Glutamatergic neuron (in vitro differentiated cells): Measurements from ENCODE around the gene VPS36. TPM values are rescaled to one million over a fixed set of nuclear protein-coding genes. Genes with fewer than 3 reads are reported as not detected.

Experiments
- DNase-seq: peaks from one replicate; pipeline ENCODE4 v3.0.0; 2022
- H3K27ac Mint-ChIP-seq: one replicate; pipeline ENCODE4 v1.8.0; 2020; ENCODE audit warnings: mild to moderate bottlenecking, mixed read lengths, inconsistent platforms; ENCODE audit not compliant: unreplicated experiment
- H3K27me3 Mint-ChIP-seq: one replicate; pipeline ENCODE4 v1.8.0; 2020; ENCODE audit warnings: mild to moderate bottlenecking, moderate library complexity, mixed read lengths, inconsistent platforms; ENCODE audit not compliant: unreplicated experiment
- H3K36me3 Mint-ChIP-seq: one replicate; pipeline ENCODE4 v1.8.0; 2020; ENCODE audit warnings: mild to moderate bottlenecking, mixed read lengths, inconsistent platforms; ENCODE audit not compliant: unreplicated experiment
- H3K4me1 Mint-ChIP-seq: one replicate; pipeline ENCODE4 v1.8.0; 2020; ENCODE audit warnings: mild to moderate bottlenecking, low read depth, mixed read lengths, inconsistent platforms; ENCODE audit not compliant: unreplicated experiment
- H3K4me3 Mint-ChIP-seq: one replicate; pipeline ENCODE4 v1.8.0; 2020; ENCODE audit warnings: mild to moderate bottlenecking, mixed read lengths, inconsistent platforms; ENCODE audit not compliant: unreplicated experiment
- H3K9me3 Mint-ChIP-seq: one replicate; pipeline ENCODE4 v1.8.0; 2020; ENCODE audit warnings: mild to moderate bottlenecking, moderate library complexity, mixed read lengths, inconsistent platforms; ENCODE audit not compliant: unreplicated experiment
- total RNA-seq: library from RNA; stranded (reverse); fragmentation: NEBNext Ultra II Directional; extraction: Animal tissue kit (Norgen Biotek cat#: 25700); gene quantifications from one replicate; pipeline ENCODE4 v1.2.1, GENCODE V29; 2021; ENCODE audit not compliant: unreplicated experiment
- TF ChIP-seq, protein P1 (sequence below): fragments of 200-600 bp; sonication (generic); IDR thresholded peaks from one replicate; pipeline ENCODE4 v1.5.0; 2021; ENCODE audit not compliant: partially characterized antibody, unreplicated experiment

VPS36 gene
- total RNA-seq, 1 donor from 2014 or later = 29.2 TPM

- TF ChIP-seq, protein P1, sequence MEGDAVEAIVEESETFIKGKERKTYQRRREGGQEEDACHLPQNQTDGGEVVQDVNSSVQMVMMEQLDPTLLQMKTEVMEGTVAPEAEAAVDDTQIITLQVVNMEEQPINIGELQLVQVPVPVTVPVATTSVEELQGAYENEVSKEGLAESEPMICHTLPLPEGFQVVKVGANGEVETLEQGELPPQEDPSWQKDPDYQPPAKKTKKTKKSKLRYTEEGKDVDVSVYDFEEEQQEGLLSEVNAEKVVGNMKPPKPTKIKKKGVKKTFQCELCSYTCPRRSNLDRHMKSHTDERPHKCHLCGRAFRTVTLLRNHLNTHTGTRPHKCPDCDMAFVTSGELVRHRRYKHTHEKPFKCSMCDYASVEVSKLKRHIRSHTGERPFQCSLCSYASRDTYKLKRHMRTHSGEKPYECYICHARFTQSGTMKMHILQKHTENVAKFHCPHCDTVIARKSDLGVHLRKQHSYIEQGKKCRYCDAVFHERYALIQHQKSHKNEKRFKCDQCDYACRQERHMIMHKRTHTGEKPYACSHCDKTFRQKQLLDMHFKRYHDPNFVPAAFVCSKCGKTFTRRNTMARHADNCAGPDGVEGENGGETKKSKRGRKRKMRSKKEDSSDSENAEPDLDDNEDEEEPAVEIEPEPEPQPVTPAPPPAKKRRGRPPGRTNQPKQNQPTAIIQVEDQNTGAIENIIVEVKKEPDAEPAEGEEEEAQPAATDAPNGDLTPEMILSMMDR = no peak
- Mint-ChIP-seq H3K9me3 (no peaks in the 10 kb centered on the region), H3K4me1 (no peaks in the 10 kb centered on the region), H3K36me3 (no peaks in the 10 kb centered on the region), H3K27me3 (no peaks in the 10 kb centered on the region), H3K4me3 (no peak overlapping the region), H3K27ac (no peak overlapping the region)
- no peak for DNase-seq
These were observed 13.1 kb upstream of the VPS36 start for GRCh38 chr13:52463526-52463925.

- peaks cover 4% of the 10 kb centered on the region for H3K4me1 Mint-ChIP-seq
- H3K27ac Mint-ChIP-seq = no peak overlapping the region
- no peaks in the 10 kb centered on the region for H3K27me3 Mint-ChIP-seq
- DNase-seq = no peak
- no peaks in the 10 kb centered on the region for H3K9me3 Mint-ChIP-seq
- no peak overlapping the region for H3K4me3 Mint-ChIP-seq
- TF ChIP-seq, protein P1 = no peak
- H3K36me3 Mint-ChIP-seq = no peaks in the 10 kb centered on the region
These were observed 10.8 kb upstream of the VPS36 start for GRCh38 chr13:52461265-52461664.

- Mint-ChIP-seq H3K4me1 (peaks cover 6% of the 10 kb centered on the region), H3K27ac (no peak overlapping the region), H3K36me3 (no peaks in the 10 kb centered on the region), H3K9me3 (no peaks in the 10 kb centered on the region), H3K27me3 (no peaks in the 10 kb centered on the region), H3K4me3 (no peak overlapping the region)
- DNase-seq = no peak
- TF ChIP-seq, protein P1 = no peak
These were observed 9.2 kb upstream of the VPS36 start for GRCh38 chr13:52459668-52460067.

- no peaks in the 10 kb centered on the region for H3K36me3 Mint-ChIP-seq
- H3K4me3 Mint-ChIP-seq = peak overlapping the region; percentile 82
- peak overlapping the region; percentile 73 for H3K27ac Mint-ChIP-seq
- H3K4me1 Mint-ChIP-seq = peaks cover 8% of the 10 kb centered on the region
- peak; percentile 94 for DNase-seq
- H3K9me3 Mint-ChIP-seq = peaks cover 6% of the 10 kb centered on the region
- TF ChIP-seq, protein P1 = no peak
- H3K27me3 Mint-ChIP-seq = no peaks in the 10 kb centered on the region
These were observed 5.2 kb upstream of the VPS36 start for GRCh38 chr13:52455677-52456041.

DNA sequence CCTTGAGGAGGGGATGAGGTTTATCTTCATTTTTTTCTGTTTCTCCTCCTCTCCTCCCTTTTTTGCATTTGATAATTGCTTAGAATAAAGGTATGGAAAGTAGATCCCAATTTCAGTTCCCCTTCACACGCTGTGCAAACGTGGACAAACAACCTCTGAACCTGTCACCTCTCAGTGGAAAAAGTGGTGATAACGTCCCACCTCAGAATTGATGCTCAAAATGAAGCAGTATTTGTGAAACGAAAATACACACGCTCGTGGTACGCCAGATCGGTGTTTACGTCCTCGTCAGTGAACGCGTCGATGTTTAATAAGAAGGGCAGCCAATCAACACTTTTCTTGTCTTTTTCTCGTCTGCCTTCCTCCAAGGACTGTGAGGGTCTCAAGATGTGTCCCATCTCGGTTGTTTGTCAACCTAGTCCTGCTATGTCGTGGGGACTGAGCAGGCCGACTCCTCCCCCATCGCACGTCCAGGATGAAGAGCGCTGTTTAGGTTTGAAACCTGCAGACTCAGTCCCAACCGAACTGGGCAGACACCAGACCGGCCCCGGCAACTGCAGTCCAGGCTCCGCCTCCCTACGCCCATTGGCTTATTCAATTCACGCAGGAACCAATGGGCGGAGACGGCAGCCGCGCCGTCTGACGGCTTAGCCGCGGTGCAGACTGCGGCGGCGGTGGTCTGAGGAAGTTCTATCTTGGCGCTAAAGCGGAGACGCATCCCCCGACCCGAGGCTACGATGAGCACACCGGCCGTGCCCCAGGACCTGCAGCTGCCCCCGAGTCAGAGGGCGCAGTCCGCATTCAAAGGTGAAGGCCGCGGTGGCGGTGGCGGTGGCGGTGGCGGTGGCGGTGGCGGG lies 4.6 kb upstream of the VPS36 start, which contains the start of gene CKAP2:
TSS of gene CKAP2 (plus strand) at position 659 of the 857 bp plus-strand sequence. CDS start at position 738, 79 bp downstream.
- TF ChIP-seq, protein P1 = no peak
- DNase-seq = peak; percentile 93
- H3K4me1 Mint-ChIP-seq = peaks cover 8% of the 10 kb centered on the region
- H3K36me3 Mint-ChIP-seq = no peaks in the 10 kb centered on the region
- peak within 1 kb of the TSS; percentile 79 for H3K27ac Mint-ChIP-seq
- peak within 1 kb of the TSS; percentile 98 for H3K4me3 Mint-ChIP-seq
- H3K27me3 Mint-ChIP-seq = no peaks in the 10 kb centered on the region
- peaks cover 6% of the 10 kb centered on the region for H3K9me3 Mint-ChIP-seq
